Measurements from ENCODE around the gene RABGAP1L. TPM values are rescaled to one million over a fixed set of nuclear protein-coding genes. Genes with fewer than 3 reads are reported as not detected.

RABGAP1L gene
- total and polyA plus RNA-seq, 2 of the 4 experiments (the other 2 are of a cell fraction): 7.9 to 26.7 TPM

DNA sequence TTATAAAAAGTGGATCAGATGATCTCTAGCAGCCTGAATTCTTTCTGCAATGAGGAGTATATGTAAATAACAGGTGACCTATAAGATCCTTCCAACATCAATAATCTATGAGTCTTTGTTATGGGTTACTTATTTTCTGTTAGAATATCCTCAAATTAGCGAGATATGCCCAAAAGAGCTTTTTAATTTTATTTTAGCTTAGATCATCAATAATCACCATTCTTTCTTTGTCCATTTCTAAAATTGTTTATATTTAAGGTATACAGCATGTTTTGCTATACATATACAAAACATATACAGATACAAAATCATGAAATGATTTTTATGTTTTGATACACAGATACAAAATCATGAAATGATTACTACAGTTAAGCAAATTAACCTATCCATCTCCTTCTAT, 11.8 kb downstream of the RABGAP1L start:
- TF ChIP-seq RCOR1 (IDR thresholded peaks at IDR 0.05; ENCODE audit: insufficient replicate concordance, low read length) (no peak), MAFK (IDR thresholded peaks at IDR 0.05; ENCODE audit: low read depth, low read length) (peak; percentile 62)
- H2BK20ac ChIP-seq (ENCODE audit: low read depth, low read length): no peak overlapping the region
- H2BK120ac ChIP-seq (ENCODE audit: low read depth, low read length): no peak overlapping the region
- ChIA-PET CTCF (no interaction called here), POLR2A (ENCODE audit: unreplicated experiment) (no interaction called here)
- no peak overlapping the region for H2AK5ac ChIP-seq (ENCODE audit: low read depth, low read length)
- H2AK9ac ChIP-seq (replicated peaks; ENCODE audit: low read depth, low read length, poor library complexity): no peak overlapping the region
- in situ Hi-C loops (cut with MboI; ENCODE audit: low sequenced_read_pairs) (no loop called here), intact Hi-C loops (cut with micrococcal nuclease) (no loop called here), dilution Hi-C loops (cut with HindIII; ENCODE audit: low sequenced_read_pairs, unreplicated experiment) (no loop called here)
- H3K14ac ChIP-seq (replicated peaks; ENCODE audit: low read depth, low read length): no peak overlapping the region
- no peak overlapping the region for H4K91ac ChIP-seq (ENCODE audit: insufficient read depth, low read depth, low read length)
- H3K36me3 ChIP-seq (ENCODE audit: control insufficient read depth, insufficient read depth, low read length): no peaks in the 10 kb centered on the region
- DNase-seq: no peak
- H3K79me1 ChIP-seq (ENCODE audit: low read depth in 1 of 2, low read length in 2 of 2): peaks cover 0 to 3% of the 10 kb centered on the region in 2 experiments; a peak in 2 of 4 replicates
- BruUV-seq (replicated peaks): no TSS peak
- no peak overlapping the region for H4K5ac ChIP-seq (ENCODE audit: low read depth, low read length)
- ATAC-seq (ENCODE audit: low read depth): no peak
- H3K9me3 ChIP-seq (ENCODE audit: control insufficient read depth, insufficient read depth, low read length): no peaks in the 10 kb centered on the region
- no peak overlapping the region for H3K18ac ChIP-seq (ENCODE audit: low read depth, low read length)
- H3K27me3 ChIP-seq (ENCODE audit: control insufficient read depth, insufficient read depth, low read length): no peaks in the 10 kb centered on the region
- no peak overlapping the region for H3K9ac ChIP-seq (ENCODE audit: low read depth, low read length)
- H3K4me2 ChIP-seq (ENCODE audit: low read depth, low read length): no peak overlapping the region
- H3K4ac ChIP-seq (ENCODE audit: low read depth, low read length): no peak overlapping the region
- H3K4me1 ChIP-seq (ENCODE audit: control insufficient read depth, insufficient read depth, low read length): no peaks in the 10 kb centered on the region
- H2BK15ac ChIP-seq (ENCODE audit: low read depth, low read length): no peak overlapping the region
- H2BK5ac ChIP-seq (ENCODE audit: low read depth, low read length, poor library complexity, severe bottlenecking): no peak overlapping the region
- no CpG with 5 or more reads among the region's 1 CpG for WGBS, 2 experiments (ENCODE audit: extremely low coverage in 2 of 2, insufficient read length in 1 of 2)
- H3K9me1 ChIP-seq (ENCODE audit: insufficient read depth, low read length): no peaks in the 10 kb centered on the region
- no peak overlapping the region for H3K27ac ChIP-seq (ENCODE audit: insufficient read depth, low read length)
- no peak overlapping the region for H4K8ac ChIP-seq (ENCODE audit: low read depth in 2 of 2, low read length in 2 of 2)
- no peak overlapping the region for H3K56ac ChIP-seq (ENCODE audit: extremely low read depth, insufficient read depth, low read length)
- H2AFZ ChIP-seq (replicated peaks; ENCODE audit: low read length, poor library complexity): no peak overlapping the region
- no peak overlapping the region for H3K23ac ChIP-seq (ENCODE audit: low read depth, low read length)
- no peak overlapping the region for H3K4me3 ChIP-seq (ENCODE audit: insufficient read depth, low read depth, low read length)
- H4K20me1 ChIP-seq (ENCODE audit: insufficient read depth, low read length): no peaks in the 10 kb centered on the region
